ENCODE results near the gene PSMA7. TPM values are rescaled to one million over a fixed set of nuclear protein-coding genes. Genes with fewer than 3 reads are reported as not detected.

The PSMA7 gene
- total and polyA plus RNA-seq, 2 of the 8 experiments (the other 6 are each of a cell fraction or from before 2014, with no cell fraction given), result 361 to 648 TPM

DNA sequence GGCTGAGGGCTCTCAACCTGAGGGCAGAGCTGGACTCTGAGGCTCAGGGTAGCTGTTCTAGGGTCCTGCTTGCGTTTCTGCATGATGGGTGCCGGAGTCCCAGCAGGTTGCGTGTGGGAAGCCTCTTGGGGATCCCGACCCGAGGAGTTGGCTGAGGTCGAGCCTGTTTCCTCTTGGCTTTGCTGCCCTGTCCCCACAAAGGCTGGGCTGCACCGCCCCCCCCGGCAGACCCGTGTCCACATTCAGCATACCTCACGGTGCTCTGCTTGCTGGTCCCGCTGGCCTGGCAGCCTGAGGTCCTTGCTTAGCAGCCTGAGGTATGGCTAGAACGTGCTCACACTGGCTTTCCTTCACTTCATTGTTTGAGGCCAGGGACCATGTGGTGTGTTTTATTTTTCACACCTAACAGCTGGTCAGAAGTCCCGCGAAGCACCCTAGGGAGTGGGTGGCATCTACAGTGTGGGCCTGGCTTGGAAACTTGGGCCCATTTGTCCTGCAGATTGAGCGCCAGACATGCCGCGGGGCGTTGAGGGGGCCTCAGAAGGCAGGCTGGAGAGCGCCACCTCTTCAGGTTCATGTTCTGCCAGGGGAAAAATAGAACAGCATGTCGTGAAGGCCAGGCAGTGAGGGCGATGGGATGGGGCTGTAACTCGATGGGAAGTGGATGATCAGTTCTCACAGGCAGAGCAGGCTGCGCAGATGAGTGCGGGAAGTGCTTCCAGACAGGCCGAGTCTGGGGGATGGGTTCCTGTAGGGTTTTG lies 11.5 kb downstream of the PSMA7 start:
- H2BK5ac ChIP-seq (ENCODE audit: low read depth, low read length), result no peak overlapping the region; the same call in 1 of the 2 replicates
- no peaks in the 10 kb centered on the region for H3K4me1 ChIP-seq (replicated peaks in 1 of 4; ENCODE audit: control insufficient read depth in 3 of 4, insufficient read depth in 4 of 4, low read length in 3 of 4)
- H4K5ac ChIP-seq (ENCODE audit: insufficient read length, low read depth, low read length), result no peak overlapping the region
- H2BK20ac ChIP-seq (ENCODE audit: low read length), result no peak overlapping the region
- H3K27ac ChIP-seq (ENCODE audit: low read depth, low read length), result no peak overlapping the region
- TF ChIP-seq TAF7 (optimal IDR thresholded peaks at IDR 0.05; ENCODE audit: borderline replicate concordance, low read depth, low read length) (no peak), GABPA (IDR thresholded peaks at IDR 0.05; ENCODE audit: borderline replicate concordance, insufficient read depth, low read length) (no peak), SP4 (IDR thresholded peaks at IDR 0.05; ENCODE audit: low read length) (no peak), FOSL1 (IDR thresholded peaks at IDR 0.05; ENCODE audit: insufficient read depth, low read depth, low read length) (no peak), JUND (IDR thresholded peaks at IDR 0.05; ENCODE audit: low read length) (no peak)
- no peak overlapping the region for H4K91ac ChIP-seq (replicated peaks; ENCODE audit: insufficient read length, low read length)
- no peak overlapping the region for H3K23ac ChIP-seq (ENCODE audit: insufficient read length)
- no peak overlapping the region for H2AFZ ChIP-seq (ENCODE audit: low read length)
- H3K4ac ChIP-seq (replicated peaks; ENCODE audit: insufficient read length, low read depth, low read length), result no peak overlapping the region
- H3K79me1 ChIP-seq (ENCODE audit: low read depth, low read length), result no peaks in the 10 kb centered on the region; the same call in 1 of the 2 replicates
- no peaks in the 10 kb centered on the region for H3K9me3 ChIP-seq (ENCODE audit: insufficient read depth in 2 of 2, low read depth in 1 of 2, low read length in 1 of 2)
- FAIRE-seq (no peak), DNase-seq (ENCODE audit: low read depth in 1 of 2, low spot score in 2 of 2) (no peak)
- CTCF ChIA-PET (ENCODE audit: partially characterized antibody), result interaction anchor here (0.6 to 6.6 kb wide), 5 partner anchors 99 to 195 kb away, joined by 3 to 41 read pairs (median 3); no protein-coding TSS in a partner anchor
- POLR2A ChIA-PET (ENCODE audit: partially characterized antibody), result interaction anchor here (1.3 to 5.2 kb wide), 4 partner anchors 10 to 120 kb away, joined by 3 to 24 read pairs (median 6); partner anchors contain the start of gene TAF4
- H3K14ac ChIP-seq (ENCODE audit: insufficient read length), result no peak overlapping the region
- H2BK15ac ChIP-seq (ENCODE audit: low read length), result no peak overlapping the region
- no peak overlapping the region for H3K4me3 ChIP-seq (ENCODE audit: extremely low read depth in 1 of 4, insufficient read depth in 2 of 4, low read depth in 3 of 4, low read length in 4 of 4)
- H3K23me2 ChIP-seq (ENCODE audit: low read depth, low read length), result no peaks in the 10 kb centered on the region
- H4K8ac ChIP-seq (ENCODE audit: extremely low read depth, insufficient read depth, low read length), result no peak overlapping the region
- peaks cover 0 to 17% of the 10 kb centered on the region in 2 experiments; a peak in 1 of 4 replicates for H3K79me2 ChIP-seq (ENCODE audit: control insufficient read depth in 1 of 2, insufficient read depth in 2 of 2, low read length in 2 of 2)
- H3K9ac ChIP-seq (replicated peaks in 1 of 4; ENCODE audit: extremely low read depth in 1 of 4, low read depth in 3 of 4, low read length in 3 of 4), result no peak overlapping the region
- H2BK120ac ChIP-seq (replicated peaks; ENCODE audit: low read depth, low read length), result no peak overlapping the region
- no peak overlapping the region for H2BK12ac ChIP-seq (ENCODE audit: low read depth, low read length)
- H4K20me1 ChIP-seq (replicated peaks in 1 of 2; ENCODE audit: control insufficient read depth in 1 of 2, insufficient read depth in 2 of 2, low read length in 2 of 2), result peaks cover 20 to 45% of the 10 kb centered on the region in 2 experiments
- no peak overlapping the region for H3K4me2 ChIP-seq (ENCODE audit: insufficient read depth in 1 of 2, low read depth in 2 of 2, low read length in 2 of 2)
- no peak overlapping the region for H2AK5ac ChIP-seq (ENCODE audit: low read depth, low read length)
- H3K36me3 ChIP-seq (ENCODE audit: control insufficient read depth in 2 of 4, insufficient read depth in 4 of 4, low read length in 3 of 4), result peaks cover 51 to 100% (median 81%) of the 10 kb centered on the region in 4 experiments
- 93% methylated on average over 25 of the region's 25 CpGs; no CpG with 5 or more reads in 1 of the 2 experiments for WGBS, 2 experiments (ENCODE audit: extremely low coverage in 1 of 2, insufficient coverage in 1 of 2, insufficient read length in 1 of 2, insufficient replicate concordance in 2 of 2, low coverage in 1 of 2, low lambda C conversion rate in 2 of 2, missing lambda C conversion rate in 1 of 2)
- no peak overlapping the region for H3K56ac ChIP-seq (replicated peaks; ENCODE audit: insufficient read length, low read depth, low read length)
- no peak overlapping the region for H3K18ac ChIP-seq (ENCODE audit: extremely low read depth, low read length)
- no peaks in the 10 kb centered on the region for H3K27me3 ChIP-seq (replicated peaks in 1 of 4; ENCODE audit: control insufficient read depth in 3 of 4, extremely low read depth in 1 of 4, insufficient read depth in 3 of 4, low read length in 3 of 4)
